GM18502 (cell line): ENCODE data around the gene CDK12.
A peak's percentile ranks its signal among the peaks of the same experiment; 100 is the strongest.
"Not testable (repeated sequence)": the region's sequence is repeated elsewhere in the genome, so short reads cannot be mapped to it uniquely, and the experiment has no call there.

Experiments
- ATAC-seq: cut with Tn5 transposase; IDR thresholded peaks from one replicate; pipeline ENCODE4 v1.9.1; 2021; ENCODE audit warnings: mild to moderate bottlenecking; ENCODE audit not compliant: unreplicated experiment, poor library complexity

CDK12 gene

DNA sequence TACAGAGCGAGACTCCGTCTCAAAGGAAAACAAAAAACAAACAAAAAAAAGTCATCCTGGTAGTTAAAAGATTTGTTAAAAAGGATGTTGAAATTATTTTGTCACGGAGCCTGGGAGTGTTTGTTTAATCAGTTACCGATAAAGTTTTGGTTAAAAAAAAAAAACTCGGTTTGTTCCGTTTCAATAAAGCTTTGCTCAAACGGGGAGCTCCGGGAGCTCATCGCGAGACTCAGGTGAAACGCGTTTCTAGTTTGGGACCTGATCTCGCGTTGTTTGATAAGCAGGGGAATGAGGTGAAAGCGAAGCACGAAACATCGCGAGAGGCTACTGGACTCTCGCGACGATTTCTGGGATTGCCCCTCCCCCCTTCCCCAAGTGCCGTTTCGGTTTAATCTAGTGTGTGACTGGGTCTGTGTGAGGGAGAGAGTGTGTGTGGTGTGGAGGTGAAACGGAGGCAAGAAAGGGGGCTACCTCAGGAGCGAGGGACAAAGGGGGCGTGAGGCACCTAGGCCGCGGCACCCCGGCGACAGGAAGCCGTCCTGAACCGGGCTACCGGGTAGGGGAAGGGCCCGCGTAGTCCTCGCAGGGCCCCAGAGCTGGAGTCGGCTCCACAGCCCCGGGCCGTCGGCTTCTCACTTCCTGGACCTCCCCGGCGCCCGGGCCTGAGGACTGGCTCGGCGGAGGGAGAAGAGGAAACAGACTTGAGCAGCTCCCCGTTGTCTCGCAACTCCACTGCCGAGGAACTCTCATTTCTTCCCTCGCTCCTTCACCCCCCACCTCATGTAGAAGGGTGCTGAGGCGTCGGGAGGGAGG is at the start of gene CDK12:
TSS of gene CDK12 (plus strand) at position 374 of the 813 bp plus-strand sequence. CDS start 586 bp downstream, outside the sequence.
- ATAC-seq: peak; percentile 78

- no peak for ATAC-seq
Observed at GRCh38 chr17:39416141-39416540, 45.1 kb upstream of the CDK12 start.

DNA sequence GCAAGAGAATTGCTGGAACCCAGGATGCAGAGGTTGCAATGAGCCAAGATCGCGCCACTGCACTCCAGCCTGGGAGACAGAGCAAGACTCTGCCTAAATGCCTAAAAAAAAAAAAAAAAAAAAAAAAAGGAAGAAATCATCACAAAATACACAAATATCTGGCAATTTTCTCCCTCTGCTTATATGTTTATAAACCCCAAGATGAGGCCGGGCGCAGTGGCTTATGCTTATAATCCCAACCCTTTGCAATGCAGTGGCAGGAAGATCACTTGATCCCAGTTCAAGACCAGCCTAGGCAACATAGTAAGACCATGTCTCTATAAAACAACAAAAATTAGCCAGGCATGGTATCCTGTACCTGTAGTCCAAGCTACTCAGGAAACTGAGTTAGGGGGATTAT is 31.7 kb upstream of the CDK12 start:
- no peak for ATAC-seq

- not testable (repeated sequence) for ATAC-seq
Observed at GRCh38 chr17:39439868-39440267, 21.4 kb upstream of the CDK12 start.

GRCh38 chr17:39443326-39443725 is 18.0 kb upstream of the CDK12 start:
- ATAC-seq: no peak

- ATAC-seq: no peak
Observed at GRCh38 chr17:39447561-39447960, 13.7 kb upstream of the CDK12 start.

GRCh38 chr17:39450051-39450450 is 11.2 kb upstream of the CDK12 start:
- ATAC-seq: no peak

DNA sequence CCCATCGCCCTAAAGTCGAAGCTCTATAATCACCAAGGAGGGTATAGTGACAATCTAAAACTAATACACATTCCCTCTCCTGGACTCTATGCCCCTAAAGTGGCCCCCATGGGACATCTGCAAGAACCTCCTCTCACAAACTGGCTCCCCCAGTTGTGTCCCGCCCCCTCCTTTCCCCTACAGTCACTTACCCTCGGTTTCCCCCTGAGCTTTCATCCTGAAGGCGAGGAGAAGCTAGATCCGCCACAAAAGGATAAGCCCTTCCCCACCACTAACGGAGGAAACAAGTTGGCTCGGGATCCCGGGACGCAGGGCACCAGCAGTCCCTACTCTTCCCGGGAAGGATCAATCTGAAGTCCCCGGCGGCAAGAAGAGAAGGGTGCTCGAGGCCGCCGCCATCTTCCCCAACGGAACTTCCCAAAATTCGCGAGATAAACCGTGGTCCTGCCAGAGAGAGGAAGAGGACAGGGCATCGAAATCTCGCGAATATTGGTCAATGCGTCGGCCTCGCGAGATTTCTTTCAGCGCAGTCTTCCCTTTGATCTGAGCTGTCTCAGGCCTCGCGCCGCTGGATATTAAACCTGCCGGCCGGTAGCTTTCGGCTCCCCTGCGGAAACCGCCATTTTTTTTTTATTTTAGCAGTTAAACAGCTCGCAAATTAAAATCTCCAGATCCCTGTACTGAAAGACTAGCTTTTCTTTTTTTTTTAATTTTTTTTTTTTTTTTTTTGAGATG is 10.3 kb upstream of the CDK12 start, which contains the start of gene MED1:
TSS of gene MED1 (minus strand) at position 417 of the 735 bp plus-strand sequence. CDS start at position 216, 201 bp downstream.
- peak; percentile 92 for ATAC-seq

DNA sequence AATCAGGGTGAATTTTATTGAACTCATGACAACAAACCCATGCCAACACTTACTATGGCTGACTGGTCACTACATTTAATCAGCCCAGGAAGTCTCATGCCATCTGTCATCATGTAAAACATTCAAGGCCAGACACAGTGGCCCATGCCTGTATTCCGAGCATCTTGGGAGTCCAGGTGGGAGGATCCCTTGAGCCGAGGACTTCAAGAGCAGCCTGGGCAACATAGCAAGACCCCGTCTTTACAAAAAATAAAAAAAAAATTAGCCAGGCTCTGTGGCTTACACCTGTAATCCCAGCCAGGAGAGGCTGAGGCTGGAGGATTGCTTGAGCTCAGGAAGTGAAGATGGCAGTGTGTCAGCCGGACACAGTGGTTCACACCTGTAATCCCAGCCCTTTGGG is 5.4 kb upstream of the CDK12 start:
- ATAC-seq: no peak

GRCh38 chr17:39461926-39462569 is 762 bp downstream of the CDK12 start:
- peak; percentile 9 for ATAC-seq

- no peak for ATAC-seq
Observed at GRCh38 chr17:39462631-39463375, 1.5 kb downstream of the CDK12 start.

DNA sequence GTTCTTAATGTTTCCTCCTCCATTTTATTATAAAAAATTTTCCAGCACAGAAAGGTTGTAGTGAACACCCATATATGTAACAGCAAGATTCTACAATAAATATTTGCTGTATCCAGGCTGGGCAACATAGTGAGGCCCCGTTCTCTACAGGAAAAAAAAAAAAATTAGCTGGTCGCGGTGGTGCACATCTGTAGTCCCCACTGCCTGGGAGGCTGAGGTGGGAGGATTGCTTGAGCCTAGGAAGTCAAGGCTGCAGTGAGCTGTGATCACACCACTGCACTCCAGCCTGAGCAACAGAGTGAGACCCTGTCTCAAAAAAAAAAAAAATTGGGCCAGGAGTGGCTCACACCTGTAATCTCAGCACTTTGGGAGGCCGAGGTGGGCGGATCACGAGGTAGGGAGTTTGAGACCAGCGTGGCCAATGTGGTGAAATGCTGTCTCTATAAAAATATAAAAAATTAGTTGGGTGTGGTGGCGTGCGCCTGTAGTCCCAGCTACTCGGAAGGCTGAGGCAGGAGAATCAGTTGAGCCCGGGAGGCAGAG is 3.4 kb downstream of the CDK12 start:
- not testable (repeated sequence) for ATAC-seq

- ATAC-seq: not testable (repeated sequence)
Observed at GRCh38 chr17:39468610-39469009, 7.3 kb downstream of the CDK12 start.

DNA sequence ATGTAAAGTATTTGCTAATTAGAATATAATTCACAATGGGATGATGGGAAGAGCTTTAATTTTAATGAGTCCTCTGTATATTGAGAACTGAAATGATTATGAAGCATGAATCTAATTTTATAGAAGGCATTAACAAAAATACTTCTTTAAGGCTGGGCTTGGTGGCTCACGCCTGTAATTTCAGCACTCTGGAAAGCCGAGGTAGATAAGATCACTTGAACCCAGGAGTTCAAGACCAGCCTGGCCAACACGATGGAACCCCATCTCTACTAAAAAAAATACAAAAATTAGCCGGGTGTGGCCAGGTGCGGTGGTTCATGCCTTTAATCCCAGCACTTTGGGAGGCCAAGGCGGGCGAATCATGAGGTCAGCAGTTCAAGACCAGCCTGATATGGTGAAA is 12.0 kb downstream of the CDK12 start:
- no peak for ATAC-seq

- ATAC-seq: not testable (repeated sequence)
Observed at GRCh38 chr17:39479631-39480030, 18.3 kb downstream of the CDK12 start.

DNA sequence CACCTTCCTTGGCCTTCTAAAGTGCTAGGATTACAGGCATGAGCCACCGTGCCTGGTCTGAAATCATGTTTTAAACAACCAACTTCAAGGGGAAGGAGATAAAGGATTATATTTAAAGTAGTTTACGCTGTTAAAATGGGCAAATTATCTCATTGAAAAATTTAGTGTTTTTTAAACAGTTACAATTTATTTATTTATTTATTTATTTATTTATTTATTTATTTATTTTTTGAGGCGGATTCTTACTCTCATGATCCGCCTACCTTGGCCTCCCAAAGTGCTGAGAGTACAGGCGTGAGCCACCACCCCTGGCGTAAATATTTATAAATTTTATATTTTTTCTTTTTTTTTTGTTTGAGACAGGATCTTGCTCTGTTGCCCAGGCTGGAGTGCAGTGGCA is 22.2 kb downstream of the CDK12 start:
- ATAC-seq: no peak

- ATAC-seq: no peak
Observed at GRCh38 chr17:39484178-39484577, 22.9 kb downstream of the CDK12 start.

DNA sequence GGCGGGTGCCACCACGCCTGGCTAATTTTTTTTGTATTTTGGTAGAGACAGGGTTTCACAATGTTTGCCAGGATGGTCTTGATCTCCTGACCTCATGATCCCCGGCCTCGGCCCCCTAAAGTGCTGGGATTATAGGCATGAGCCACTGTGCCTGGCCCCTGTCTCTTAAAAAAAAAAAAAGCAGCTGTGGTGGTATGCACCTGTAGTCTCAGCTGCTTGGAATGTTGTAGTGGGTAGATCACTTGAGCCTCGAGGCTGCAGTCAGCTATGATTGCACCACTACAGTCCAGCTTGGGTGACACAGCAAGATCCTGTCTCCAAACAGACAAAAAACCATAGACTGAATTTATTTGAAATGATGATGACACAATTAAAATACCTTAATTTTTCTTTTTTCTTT is 24.3 kb downstream of the CDK12 start:
- no peak for ATAC-seq

- ATAC-seq: no peak
Observed at GRCh38 chr17:39486242-39486641, 25.0 kb downstream of the CDK12 start.

DNA sequence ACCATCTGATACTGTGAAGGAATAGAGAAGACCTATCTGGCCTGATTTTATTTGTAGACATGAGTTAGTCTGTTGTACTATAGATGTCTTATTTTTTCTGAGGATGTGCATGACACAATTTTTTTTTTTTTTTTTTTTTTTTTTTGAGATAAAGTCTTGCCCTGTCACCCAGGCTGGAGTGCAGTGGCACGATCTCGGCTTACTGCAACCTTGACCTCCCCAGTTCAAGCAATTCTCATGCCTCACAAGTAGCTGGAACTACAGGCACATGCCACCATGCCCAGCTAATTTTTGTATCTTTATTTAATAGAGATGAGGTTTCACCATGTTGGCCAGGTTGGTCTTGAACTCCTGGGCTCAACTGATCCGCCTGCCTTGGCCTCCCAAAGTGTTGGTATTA is 26.2 kb downstream of the CDK12 start:
- not testable (repeated sequence) for ATAC-seq
